Measurements from ENCODE around the gene IL7R.

The IL7R gene

DNA sequence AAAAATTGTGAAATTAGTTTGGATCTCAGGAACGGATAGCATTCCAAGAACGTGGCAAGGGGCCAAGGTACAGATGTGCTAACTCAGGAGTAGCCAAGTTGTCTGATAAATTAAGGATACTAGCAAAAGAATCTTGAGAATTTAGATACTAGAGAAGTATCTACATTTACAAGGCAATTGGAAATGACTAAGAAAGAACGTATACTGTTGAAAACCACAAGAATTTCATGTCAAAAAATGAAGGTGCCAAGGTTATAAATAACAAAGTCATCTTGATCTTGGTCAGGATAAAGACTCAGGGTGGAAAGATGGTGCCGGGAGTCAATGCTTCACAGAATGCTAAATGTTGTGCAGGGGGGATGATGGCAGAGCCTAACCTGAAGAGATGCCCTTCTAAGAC lies 62.5 kb downstream of the IL7R start:
- no peak for DNase-seq

DNA sequence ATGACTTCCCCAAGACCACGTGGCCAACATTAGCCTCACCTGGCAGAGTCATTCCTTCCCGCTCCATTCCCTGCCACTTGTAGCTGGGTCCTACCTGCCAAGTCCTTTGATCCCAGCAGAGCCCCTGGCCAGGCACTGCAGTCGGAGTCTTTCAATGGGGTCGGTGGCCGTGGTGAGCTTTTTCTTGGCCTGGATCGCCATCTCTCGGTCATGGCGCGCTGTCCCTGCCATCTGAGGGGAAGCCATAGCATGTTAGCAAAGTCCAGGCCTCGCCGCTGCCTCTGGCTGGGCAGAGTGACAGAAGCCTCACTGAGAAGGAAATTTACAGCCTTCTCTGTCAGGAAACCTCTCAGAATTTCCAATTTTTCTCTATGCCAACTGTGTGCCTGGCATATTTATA lies 64.2 kb downstream of the IL7R start:
- DNase-seq: no peak

DNA sequence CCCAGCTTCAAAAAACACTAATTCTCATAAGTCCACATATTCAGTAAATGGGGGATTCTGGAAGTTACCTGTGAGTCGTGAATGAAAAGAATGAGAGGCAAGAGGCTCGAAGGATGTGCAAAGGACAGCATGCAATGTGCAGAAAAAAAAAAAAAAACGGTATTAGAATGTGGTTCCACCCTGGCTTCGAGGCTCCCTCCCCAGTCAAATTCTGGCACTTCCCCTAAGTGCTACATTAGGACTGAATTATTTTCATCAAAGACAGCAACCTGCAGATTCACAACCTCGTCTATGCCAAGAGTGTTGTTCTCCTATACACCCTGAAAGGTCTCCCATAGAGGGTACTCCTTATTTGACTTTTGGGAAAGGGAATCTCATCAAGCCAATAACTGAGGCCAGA lies 65.2 kb downstream of the IL7R start:
- DNase-seq: no peak

DNA sequence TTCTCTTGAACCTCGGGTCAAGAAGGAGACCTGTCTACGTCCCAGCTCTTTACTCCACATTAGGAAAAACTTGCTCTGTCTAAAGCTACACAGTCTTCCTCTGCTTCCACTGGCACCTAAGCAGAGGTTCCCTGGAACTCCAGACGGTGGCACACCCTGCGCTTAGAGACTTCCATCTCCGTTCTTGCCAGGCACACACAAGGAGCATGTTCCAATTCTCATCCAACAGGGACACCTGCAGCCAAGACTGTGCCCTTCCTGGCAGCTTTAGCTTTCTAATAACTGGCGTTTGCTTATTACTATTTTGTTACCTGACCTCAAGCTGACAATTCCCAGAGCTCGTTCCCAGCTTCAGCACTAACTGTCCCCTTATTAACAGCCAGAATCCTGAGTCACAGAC lies 65.8 kb downstream of the IL7R start:
- DNase-seq: no peak

DNA sequence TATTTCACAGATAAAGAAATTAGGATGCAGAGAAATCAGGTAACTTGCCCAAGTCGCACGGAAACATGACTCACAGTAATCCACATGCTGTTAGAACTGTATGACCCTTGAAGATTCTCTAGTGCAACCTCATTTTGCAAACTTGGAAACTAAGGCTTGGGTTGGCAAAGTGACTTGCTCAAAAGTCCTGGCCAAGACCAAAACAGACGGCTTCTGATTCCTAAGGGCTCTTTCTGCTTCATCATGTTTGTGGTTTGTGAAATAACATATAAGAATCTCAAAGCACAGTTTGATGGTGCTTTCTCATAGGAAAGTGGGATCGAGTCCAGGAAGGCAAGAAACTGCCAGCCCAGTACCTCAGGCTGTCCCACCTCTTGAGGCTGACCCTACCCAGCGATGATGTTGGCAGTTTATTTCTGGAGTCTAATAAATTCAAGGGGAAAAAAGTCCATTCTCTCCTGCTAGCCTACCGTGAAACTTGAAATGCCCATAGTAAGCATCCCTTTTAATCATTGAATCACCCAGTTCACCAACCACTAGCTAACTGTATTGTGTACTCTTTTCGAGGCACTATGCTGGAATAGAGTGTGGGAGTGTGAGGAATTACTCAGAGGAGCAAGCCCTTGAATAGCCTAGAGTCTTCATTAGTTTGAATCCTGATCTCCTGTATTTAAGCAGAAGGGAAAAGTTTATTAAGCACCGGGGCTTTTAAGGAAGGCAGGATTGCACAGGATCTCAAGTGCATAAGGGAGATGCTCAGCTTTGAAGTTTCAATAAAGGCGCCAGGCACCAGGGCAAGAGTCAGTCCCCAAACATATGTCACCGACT lies 67.6 kb downstream of the IL7R start:
- DNase-seq: no peak

DNA sequence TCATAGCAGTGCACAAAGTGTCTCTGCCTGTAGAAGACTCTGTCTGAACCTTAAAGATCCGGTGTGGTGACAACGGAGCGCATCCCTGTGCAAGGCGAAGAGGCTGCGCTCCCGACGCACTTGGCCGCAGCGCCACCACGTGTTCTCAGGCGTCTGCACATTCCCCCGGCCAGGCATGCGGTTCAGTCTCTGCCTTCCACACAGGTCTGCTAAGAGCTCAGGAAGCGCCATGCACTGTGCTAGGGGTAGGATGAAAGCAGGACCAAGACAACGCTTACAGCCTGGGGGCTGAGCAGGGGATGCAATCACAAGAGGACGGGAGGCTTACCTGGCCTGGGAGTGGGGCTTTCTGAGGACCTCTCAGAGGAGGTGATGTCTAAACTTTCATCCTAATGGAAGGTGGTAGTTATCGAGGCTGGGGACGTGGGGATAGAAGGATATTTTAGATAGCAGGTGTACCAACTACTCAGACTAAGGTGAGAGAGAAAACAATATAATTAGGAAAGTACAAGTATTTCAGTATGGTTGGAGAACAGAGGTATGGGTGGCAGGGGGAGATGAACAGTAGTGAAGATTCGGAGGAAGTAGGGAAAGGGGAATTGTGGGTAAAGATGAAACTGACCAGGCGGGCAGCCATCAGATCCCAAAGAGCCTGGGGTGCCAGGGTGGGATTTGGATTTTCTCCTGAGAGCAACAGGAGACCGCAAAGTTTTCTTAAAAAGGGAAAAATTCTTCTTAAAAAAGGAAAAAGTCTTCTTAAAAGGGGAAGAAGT lies 68.4 kb downstream of the IL7R start:
- peak; percentile 87 for DNase-seq

DNA sequence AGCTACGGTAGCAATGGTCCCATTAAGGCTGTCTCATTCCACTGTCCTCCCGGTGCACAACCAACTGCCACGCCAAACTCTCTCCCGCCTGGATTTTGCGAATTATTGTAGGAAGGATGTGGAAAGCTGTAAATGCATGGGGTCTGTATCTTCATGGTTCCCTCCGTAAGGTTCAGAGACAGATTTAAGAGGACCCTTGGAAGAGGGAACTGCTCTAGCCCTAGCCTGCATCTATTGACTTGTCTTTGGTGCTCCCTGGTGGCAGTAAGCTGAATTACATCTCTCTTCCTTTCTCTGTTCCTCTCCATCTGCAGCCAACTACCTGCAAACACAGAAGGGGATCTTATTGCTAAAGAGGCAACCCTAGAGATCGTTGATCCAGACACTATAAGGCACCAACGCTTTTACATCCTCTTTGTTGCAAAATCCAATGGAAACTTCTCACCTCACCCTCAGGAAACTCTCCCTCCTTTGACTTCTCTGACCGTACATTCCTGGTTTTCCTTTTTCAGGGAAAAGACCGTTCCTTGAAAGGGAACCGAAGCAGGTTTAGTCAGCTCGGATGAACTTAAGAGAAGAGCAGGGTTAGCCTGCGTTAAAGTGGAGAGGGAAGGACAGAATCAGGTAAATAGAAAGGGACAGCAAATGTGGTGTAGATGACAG lies 69.8 kb downstream of the IL7R start:
- DNase-seq: peak; percentile 79
